Measurements from ENCODE around the gene SP7. TPM values are rescaled to one million over a fixed set of nuclear protein-coding genes. Genes with fewer than 3 reads are reported as not detected.

Gene SP7
- total RNA-seq, 1 donor from 2014 or later = 0.07 TPM

- TF ChIP-seq, protein P1, sequence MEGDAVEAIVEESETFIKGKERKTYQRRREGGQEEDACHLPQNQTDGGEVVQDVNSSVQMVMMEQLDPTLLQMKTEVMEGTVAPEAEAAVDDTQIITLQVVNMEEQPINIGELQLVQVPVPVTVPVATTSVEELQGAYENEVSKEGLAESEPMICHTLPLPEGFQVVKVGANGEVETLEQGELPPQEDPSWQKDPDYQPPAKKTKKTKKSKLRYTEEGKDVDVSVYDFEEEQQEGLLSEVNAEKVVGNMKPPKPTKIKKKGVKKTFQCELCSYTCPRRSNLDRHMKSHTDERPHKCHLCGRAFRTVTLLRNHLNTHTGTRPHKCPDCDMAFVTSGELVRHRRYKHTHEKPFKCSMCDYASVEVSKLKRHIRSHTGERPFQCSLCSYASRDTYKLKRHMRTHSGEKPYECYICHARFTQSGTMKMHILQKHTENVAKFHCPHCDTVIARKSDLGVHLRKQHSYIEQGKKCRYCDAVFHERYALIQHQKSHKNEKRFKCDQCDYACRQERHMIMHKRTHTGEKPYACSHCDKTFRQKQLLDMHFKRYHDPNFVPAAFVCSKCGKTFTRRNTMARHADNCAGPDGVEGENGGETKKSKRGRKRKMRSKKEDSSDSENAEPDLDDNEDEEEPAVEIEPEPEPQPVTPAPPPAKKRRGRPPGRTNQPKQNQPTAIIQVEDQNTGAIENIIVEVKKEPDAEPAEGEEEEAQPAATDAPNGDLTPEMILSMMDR (conservative IDR thresholded peaks at IDR 0.05) = no peak
- Mint-ChIP-seq H3K36me3 (ENCODE audit: low read depth) (no peaks in the 10 kb centered on the region), H3K4me3 (peak overlapping the region; percentile 80), H3K27me3 (ENCODE audit: low read depth) (peaks cover 5% of the 10 kb centered on the region), H3K27ac (ENCODE audit: unreplicated experiment) (no peak overlapping the region), H3K9me3 (no peaks in the 10 kb centered on the region), H3K4me1 (peaks cover 47% of the 10 kb centered on the region)
- DNase-seq (ENCODE audit: low read depth, low spot score) = no peak
Measured at GRCh38 chr12:53324113-53324778, 11.9 kb downstream of the SP7 start.

- Mint-ChIP-seq H3K4me1 (peaks cover 33% of the 10 kb centered on the region), H3K27ac (ENCODE audit: unreplicated experiment) (peak overlapping the region; percentile 99), H3K27me3 (ENCODE audit: low read depth) (no peaks in the 10 kb centered on the region), H3K4me3 (peak overlapping the region; percentile 97), H3K36me3 (ENCODE audit: low read depth) (peaks cover 5% of the 10 kb centered on the region), H3K9me3 (no peaks in the 10 kb centered on the region)
- DNase-seq (ENCODE audit: low read depth, low spot score) = no peak
- TF ChIP-seq, protein P1 (conservative IDR thresholded peaks at IDR 0.05) = no peak
Measured at GRCh38 chr12:53320352-53321195, 15.6 kb downstream of the SP7 start.

GRCh38 chr12:53313996-53314395 lies 22.2 kb downstream of the SP7 start:
- Mint-ChIP-seq H3K27ac (ENCODE audit: unreplicated experiment) (no peak overlapping the region), H3K27me3 (ENCODE audit: low read depth) (no peaks in the 10 kb centered on the region), H3K36me3 (ENCODE audit: low read depth) (peaks cover 5% of the 10 kb centered on the region), H3K9me3 (no peaks in the 10 kb centered on the region), H3K4me3 (no peak overlapping the region), H3K4me1 (no peaks in the 10 kb centered on the region)
- TF ChIP-seq, protein P1 (conservative IDR thresholded peaks at IDR 0.05) = no peak
- DNase-seq (ENCODE audit: low read depth, low spot score) = no peak

DNA sequence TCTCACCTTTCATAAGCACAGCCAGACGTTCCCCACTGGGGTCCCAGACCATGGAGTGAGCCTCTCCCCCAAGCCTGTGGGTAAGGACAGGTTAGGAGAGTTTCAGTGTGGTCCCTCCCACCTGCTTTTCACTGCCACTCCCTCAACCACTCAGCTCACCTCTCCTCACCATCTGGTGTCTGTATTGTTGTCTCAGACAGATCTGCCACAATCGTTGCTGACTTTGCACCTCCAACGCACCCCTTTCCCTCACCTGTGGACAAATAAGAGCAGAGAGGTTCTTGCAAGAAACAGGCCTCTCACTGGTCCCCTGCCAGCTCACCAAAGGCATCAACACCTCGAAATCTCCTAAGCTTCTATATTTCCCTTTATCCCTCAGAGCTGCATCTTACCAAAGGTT lies 27.9 kb downstream of the SP7 start:
- Mint-ChIP-seq H3K4me3 (peak overlapping the region; percentile 29), H3K27me3 (ENCODE audit: low read depth) (no peaks in the 10 kb centered on the region), H3K27ac (ENCODE audit: unreplicated experiment) (no peak overlapping the region), H3K36me3 (ENCODE audit: low read depth) (peaks cover 13% of the 10 kb centered on the region), H3K9me3 (no peaks in the 10 kb centered on the region), H3K4me1 (no peaks in the 10 kb centered on the region)
- TF ChIP-seq, protein P1 (conservative IDR thresholded peaks at IDR 0.05) = no peak
- no peak for DNase-seq (ENCODE audit: low read depth, low spot score)

DNA sequence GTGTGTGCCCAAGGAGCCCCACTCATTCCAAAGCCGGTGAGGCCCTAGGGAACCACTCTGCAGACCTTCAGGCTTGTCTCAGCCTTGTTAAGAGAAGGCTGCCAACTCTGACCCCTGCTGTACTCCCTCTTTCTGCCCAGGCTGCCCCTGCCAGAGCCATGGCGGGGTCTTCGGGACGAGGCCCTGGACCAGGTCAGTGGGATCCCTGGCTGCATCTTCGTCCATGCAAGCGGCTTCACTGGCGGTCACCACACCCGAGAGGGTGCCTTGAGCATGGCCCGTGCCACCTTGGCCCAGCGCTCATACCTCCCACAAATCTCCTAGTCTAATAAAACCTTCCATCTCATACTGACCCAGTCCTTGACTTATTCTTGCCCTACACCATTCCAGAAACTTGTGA lies 29.3 kb downstream of the SP7 start:
- peaks cover 13% of the 10 kb centered on the region for H3K36me3 Mint-ChIP-seq (ENCODE audit: low read depth)
- TF ChIP-seq, protein P1 (conservative IDR thresholded peaks at IDR 0.05) = no peak
- no peaks in the 10 kb centered on the region for H3K9me3 Mint-ChIP-seq
- H3K27ac Mint-ChIP-seq (ENCODE audit: unreplicated experiment) = no peak overlapping the region
- no peaks in the 10 kb centered on the region for H3K27me3 Mint-ChIP-seq (ENCODE audit: low read depth)
- no peak overlapping the region for H3K4me3 Mint-ChIP-seq
- no peak for DNase-seq (ENCODE audit: low read depth, low spot score)
- H3K4me1 Mint-ChIP-seq = peaks cover 6% of the 10 kb centered on the region
